Measurements from ENCODE around the gene MAB21L4.

MAB21L4 gene

DNA sequence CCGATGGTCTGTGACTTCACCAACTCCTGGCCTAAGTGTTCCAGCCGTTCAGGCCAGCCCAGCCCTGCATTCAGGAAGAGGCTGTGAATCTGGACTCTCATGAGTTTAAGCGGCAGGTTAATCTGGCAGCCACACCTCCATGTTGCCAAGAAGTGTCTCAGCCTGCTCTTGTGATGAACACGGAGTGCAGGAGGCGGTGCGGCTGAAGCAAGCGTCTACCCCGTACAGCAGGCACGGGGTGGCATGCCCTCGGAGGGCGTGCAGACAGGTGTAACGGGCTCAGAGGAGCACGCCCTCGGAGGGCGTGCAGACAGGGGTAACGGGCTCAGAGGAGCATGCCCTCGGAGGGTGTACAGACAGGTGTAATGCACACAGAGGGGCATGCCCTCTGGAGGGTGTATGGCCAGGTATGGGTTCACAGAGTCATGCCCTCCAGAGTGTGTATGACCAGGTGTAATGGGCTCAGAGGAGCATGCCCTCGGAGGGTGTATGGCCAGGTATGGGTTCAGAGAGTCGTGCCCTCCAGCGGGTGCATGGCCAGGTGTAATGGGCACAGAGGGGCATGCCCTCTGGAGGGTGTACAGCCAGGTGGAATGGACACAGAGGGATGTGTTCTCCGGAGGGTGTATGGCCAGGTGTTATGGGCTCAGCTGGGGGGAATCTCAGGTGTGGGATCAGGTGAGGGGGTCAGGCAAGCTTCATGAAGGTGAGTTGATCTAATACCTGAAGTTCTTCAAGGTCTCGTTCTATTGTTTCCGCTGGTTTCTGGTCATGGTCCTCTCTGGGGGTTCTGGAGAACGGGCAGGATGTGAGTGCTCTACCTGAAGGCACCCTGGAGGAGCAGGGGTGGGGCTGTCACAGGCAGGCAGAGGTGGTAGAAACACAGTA, 32.8 kb upstream of the MAB21L4 start:
- H4K91ac ChIP-seq (ENCODE audit: low read length), result no peak overlapping the region
- no peak overlapping the region for H3K23ac ChIP-seq (ENCODE audit: low read length in 2 of 2)
- H2BK12ac ChIP-seq (ENCODE audit: low read length in 2 of 2), result no peak overlapping the region
- H3K14ac ChIP-seq (ENCODE audit: low read length in 2 of 2), result no peak overlapping the region
- H2BK15ac ChIP-seq (ENCODE audit: low read depth, poor library complexity, severe bottlenecking), result no peak overlapping the region
- no peak overlapping the region for H3K9ac ChIP-seq (ENCODE audit: low read length)
- no peak overlapping the region for H2AFZ ChIP-seq (ENCODE audit: low read depth, low read length)
- H3K27me3 ChIP-seq (ENCODE audit: control insufficient read depth in 1 of 2, insufficient read depth in 1 of 2, low read length in 2 of 2), result peaks cover 3 to 23% of the 10 kb centered on the region in 2 experiments
- H3K9me3 ChIP-seq (ENCODE audit: control insufficient read depth, low read length), result peaks cover 12% of the 10 kb centered on the region
- no peak overlapping the region for H3K18ac ChIP-seq (ENCODE audit: low read depth in 1 of 2, low read length in 2 of 2)
- H2BK120ac ChIP-seq (ENCODE audit: low read depth, low read length), result no peak overlapping the region
- H3K36me3 ChIP-seq (ENCODE audit: control insufficient read depth in 1 of 2, insufficient read depth in 2 of 2, low read depth in 1 of 2, low read length in 2 of 2), result no peaks in the 10 kb centered on the region
- no peak overlapping the region for H2BK5ac ChIP-seq (ENCODE audit: low read depth, low read length, poor library complexity, severe bottlenecking)
- 86% methylated on average over 24 of the region's 24 CpGs for WGBS
- H2AK5ac ChIP-seq (ENCODE audit: low read length, severe bottlenecking), result no peak overlapping the region
- H4K8ac ChIP-seq (ENCODE audit: low read length), result no peak overlapping the region
- no peak overlapping the region for H3K4me3 ChIP-seq (ENCODE audit: insufficient read depth in 1 of 2, low read depth in 1 of 2, low read length in 2 of 2)
- H3K4me1 ChIP-seq (ENCODE audit: control insufficient read depth, insufficient read depth, low read depth, low read length), result no peaks in the 10 kb centered on the region
- no peak overlapping the region for H3K4ac ChIP-seq (ENCODE audit: low read depth in 1 of 2, low read length in 2 of 2)
- no peak overlapping the region for H3K27ac ChIP-seq (ENCODE audit: low read length, poor library complexity, severe bottlenecking)
- no peaks in the 10 kb centered on the region for H3K79me1 ChIP-seq (replicated peaks; ENCODE audit: low read length, poor library complexity, severe bottlenecking)
- no peak overlapping the region for H3K4me2 ChIP-seq (ENCODE audit: low read length, poor library complexity, severe bottlenecking)
- DNase-seq, result no peak

GRCh38 chr2:240927390-240927781, 31.4 kb upstream of the MAB21L4 start:
- Histone ChIP-seq H3K14ac (ENCODE audit: low read length in 2 of 2) (no peak overlapping the region), H4K8ac (ENCODE audit: low read length) (no peak overlapping the region), H2BK12ac (ENCODE audit: low read length in 2 of 2) (no peak overlapping the region), H2BK5ac (ENCODE audit: low read depth, low read length, poor library complexity, severe bottlenecking) (no peak overlapping the region), H3K27ac (ENCODE audit: low read length, poor library complexity, severe bottlenecking) (no peak overlapping the region), H3K9ac (ENCODE audit: low read length) (no peak overlapping the region), H3K4ac (ENCODE audit: low read depth in 1 of 2, low read length in 2 of 2) (no peak overlapping the region), H3K23ac (ENCODE audit: low read length in 2 of 2) (no peak overlapping the region), H2AK5ac (ENCODE audit: low read length, severe bottlenecking) (no peak overlapping the region), H2AFZ (ENCODE audit: low read depth, low read length) (no peak overlapping the region), H2BK120ac (ENCODE audit: low read depth, low read length) (no peak overlapping the region), H3K4me2 (ENCODE audit: low read length, poor library complexity, severe bottlenecking) (no peak overlapping the region), H2BK15ac (ENCODE audit: low read depth, poor library complexity, severe bottlenecking) (no peak overlapping the region), H4K91ac (ENCODE audit: low read length) (no peak overlapping the region), H3K27me3 (ENCODE audit: control insufficient read depth in 1 of 2, insufficient read depth in 1 of 2, low read length in 2 of 2) (peaks cover 0 to 18% of the 10 kb centered on the region in 2 experiments), H3K9me3 (ENCODE audit: control insufficient read depth, low read length) (peaks cover 12% of the 10 kb centered on the region), H3K4me3 (ENCODE audit: insufficient read depth in 1 of 2, low read depth in 1 of 2, low read length in 2 of 2) (no peak overlapping the region), H3K18ac (ENCODE audit: low read depth in 1 of 2, low read length in 2 of 2) (no peak overlapping the region), H3K4me1 (ENCODE audit: control insufficient read depth, insufficient read depth, low read depth, low read length) (peaks cover 5% of the 10 kb centered on the region), H3K79me1 (replicated peaks; ENCODE audit: low read length, poor library complexity, severe bottlenecking) (no peaks in the 10 kb centered on the region), H3K36me3 (ENCODE audit: control insufficient read depth in 1 of 2, insufficient read depth in 2 of 2, low read depth in 1 of 2, low read length in 2 of 2) (no peaks in the 10 kb centered on the region)
- no peak for DNase-seq
- WGBS, result 97% methylated on average over 7 of the region's 7 CpGs

GRCh38 chr2:240926516-240927389, 30.8 kb upstream of the MAB21L4 start:
- Histone ChIP-seq H3K4me1 (ENCODE audit: control insufficient read depth, insufficient read depth, low read depth, low read length) (peaks cover 11% of the 10 kb centered on the region), H2BK12ac (ENCODE audit: low read length in 2 of 2) (no peak overlapping the region), H2BK120ac (ENCODE audit: low read depth, low read length) (no peak overlapping the region), H4K8ac (ENCODE audit: low read length) (no peak overlapping the region), H3K27me3 (ENCODE audit: control insufficient read depth in 1 of 2, insufficient read depth in 1 of 2, low read length in 2 of 2) (peaks cover 0 to 15% of the 10 kb centered on the region in 2 experiments), H3K14ac (ENCODE audit: low read length in 2 of 2) (no peak overlapping the region), H3K23ac (ENCODE audit: low read length in 2 of 2) (no peak overlapping the region), H2AK5ac (ENCODE audit: low read length, severe bottlenecking) (no peak overlapping the region), H2BK5ac (ENCODE audit: low read depth, low read length, poor library complexity, severe bottlenecking) (no peak overlapping the region), H4K91ac (ENCODE audit: low read length) (no peak overlapping the region), H2BK15ac (ENCODE audit: low read depth, poor library complexity, severe bottlenecking) (no peak overlapping the region), H3K27ac (ENCODE audit: low read length, poor library complexity, severe bottlenecking) (no peak overlapping the region), H2AFZ (ENCODE audit: low read depth, low read length) (no peak overlapping the region), H3K9ac (ENCODE audit: low read length) (peak overlapping the region; percentile 41), H3K79me1 (replicated peaks; ENCODE audit: low read length, poor library complexity, severe bottlenecking) (no peaks in the 10 kb centered on the region), H3K4ac (ENCODE audit: low read depth in 1 of 2, low read length in 2 of 2) (no peak overlapping the region), H3K4me3 (ENCODE audit: insufficient read depth in 1 of 2, low read depth in 1 of 2, low read length in 2 of 2) (peak overlapping the region in 1 of 2 experiments; percentile 16), H3K4me2 (ENCODE audit: low read length, poor library complexity, severe bottlenecking) (no peak overlapping the region), H3K36me3 (ENCODE audit: control insufficient read depth in 1 of 2, insufficient read depth in 2 of 2, low read depth in 1 of 2, low read length in 2 of 2) (no peaks in the 10 kb centered on the region), H3K9me3 (ENCODE audit: control insufficient read depth, low read length) (peaks cover 12% of the 10 kb centered on the region), H3K18ac (ENCODE audit: low read depth in 1 of 2, low read length in 2 of 2) (no peak overlapping the region)
- 79% methylated on average over 38 of the region's 38 CpGs for WGBS
- DNase-seq, result no peak
